Ascending aorta (tissue), 2 donors: ENCODE data around the gene BDNF. TPM values are rescaled to one million over a fixed set of nuclear protein-coding genes. Genes with fewer than 3 reads are reported as not detected.

ENCODE experiments used
- DNase-seq, 2 donors: peaks; one replicate each; pipeline ENCODE4 v3.0.0-alpha.2; 2019; ENCODE audit warnings: low spot score in 2 of 2
- H3K27ac ChIP-seq, 2 donors: fragments of 200-600 bp; sonication (generic); one replicate each; pipeline ENCODE4 v1.5.1; 2016 to 2017; ENCODE audit warnings: mild to moderate bottlenecking in 1 of 2
- H3K27me3 ChIP-seq: fragments of 200-600 bp; sonication (generic); one replicate; pipeline ENCODE4 v1.5.1; 2017
- H3K36me3 ChIP-seq, 2 donors: fragments of 200-600 bp; sonication (generic); one replicate each; pipeline ENCODE4 v1.5.1; 2016
- H3K4me1 ChIP-seq, 2 donors: fragments of 200-600 bp; sonication (generic); one replicate each; pipeline ENCODE4 v1.5.1; 2016 to 2017; ENCODE audit warnings: mild to moderate bottlenecking in 1 of 2
- H3K4me3 ChIP-seq, 2 donors: fragments of 200-600 bp; sonication (generic); one replicate each; pipeline ENCODE4 v1.5.1; 2016 to 2017; ENCODE audit warnings: mild to moderate bottlenecking in 1 of 2
- H3K9me3 ChIP-seq, 2 donors: fragments of 200-600 bp; sonication (generic); one replicate each; pipeline ENCODE4 v1.5.1; 2016
- CTCF ChIP-seq, 3 experiments: fragments of 200-600 bp in 2 of 3; fragments of 450-650 bp in 1 of 3; sonication (generic) in 2 of 3; IDR thresholded peaks; one replicate each; pipeline ENCODE4 v1.5.1; 2016 to 2019; ENCODE audit warnings: antibody characterized with exemption in 3 of 3, mild to moderate bottlenecking in 1 of 3, moderate library complexity in 1 of 3
- intact Hi-C: fragments of 100-400 bp; cut with DNase I; formaldehyde crosslinking; loops from one replicate; pipeline ENCODE4 v1.15.1; 2023
- total RNA-seq: library from RNA; depleted of rRNA; stranded (reverse); fragments of >200 nt; gene quantifications from one replicate; pipeline ENCODE4 v1.1.0, GENCODE V29; 2016

Gene BDNF
- total RNA-seq, 1 donor from 2014 or later, result 4.7 TPM

DNA sequence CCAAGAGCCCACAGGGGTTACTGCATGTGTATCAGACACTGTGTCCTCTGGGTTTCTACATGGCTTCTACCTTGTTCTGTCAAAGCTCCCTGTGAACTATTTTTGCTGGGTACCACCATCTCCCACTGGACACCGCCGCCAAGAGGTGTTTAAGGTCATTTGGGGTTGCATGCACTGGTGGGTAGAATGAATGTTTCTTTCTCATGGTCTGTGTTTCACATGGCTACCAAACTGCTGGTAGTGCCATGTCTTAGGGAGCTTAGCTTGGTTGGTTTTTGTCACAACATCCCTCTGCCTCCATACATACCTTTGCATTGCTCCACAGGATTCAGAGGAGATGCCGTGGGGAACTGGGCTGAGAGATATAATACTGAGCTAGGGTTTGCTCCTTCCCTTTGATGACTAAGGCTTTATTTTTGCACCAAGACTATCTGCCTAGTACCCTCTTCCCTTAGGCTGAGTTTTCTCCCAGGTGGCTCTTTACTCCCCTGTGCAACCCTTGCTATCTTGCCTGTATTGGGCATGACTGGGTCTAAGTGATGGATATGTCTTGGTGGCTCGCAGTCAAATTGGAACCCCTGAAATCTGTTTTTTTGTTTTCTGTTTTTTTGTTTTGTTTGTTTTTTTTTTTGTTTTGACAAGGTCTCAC lies 73.2 kb downstream of the BDNF start:
- no peak for TF ChIP-seq CTCF (IDR thresholded peaks at IDR 0.05)
- H3K4me3 ChIP-seq, result no peak overlapping the region
- no peak for DNase-seq
- H3K9me3 ChIP-seq, result no peaks in the 10 kb centered on the region
- H3K36me3 ChIP-seq, result no peaks in the 10 kb centered on the region
- H3K27ac ChIP-seq, result no peak overlapping the region
- no peaks in the 10 kb centered on the region for H3K27me3 ChIP-seq
- H3K4me1 ChIP-seq, result no peaks in the 10 kb centered on the region
- intact Hi-C loops, result no loop called here

- intact Hi-C loops, result no loop called here
- DNase-seq, result no peak
Measured at GRCh38 chr11:27626269-27626937, 73.9 kb downstream of the BDNF start.

GRCh38 chr11:27625347-27625912 lies 74.8 kb downstream of the BDNF start:
- Histone ChIP-seq H3K4me1 (no peaks in the 10 kb centered on the region), H3K9me3 (no peaks in the 10 kb centered on the region), H3K27me3 (no peaks in the 10 kb centered on the region), H3K27ac (no peak overlapping the region), H3K4me3 (no peak overlapping the region), H3K36me3 (no peaks in the 10 kb centered on the region)
- TF ChIP-seq CTCF (IDR thresholded peaks at IDR 0.05), result no peak
- intact Hi-C loops, result no loop called here
- DNase-seq, result no peak

More at GRCh38 chr11:27626269-27626937, 73.9 kb downstream of the BDNF start:
- no peaks in the 10 kb centered on the region for H3K27me3 ChIP-seq
- H3K9me3 ChIP-seq, result no peaks in the 10 kb centered on the region
- TF ChIP-seq CTCF (IDR thresholded peaks at IDR 0.05), result no peak
- H3K27ac ChIP-seq, result no peak overlapping the region
- H3K4me3 ChIP-seq, result no peak overlapping the region
- no peaks in the 10 kb centered on the region for H3K4me1 ChIP-seq
- no peaks in the 10 kb centered on the region for H3K36me3 ChIP-seq

DNA sequence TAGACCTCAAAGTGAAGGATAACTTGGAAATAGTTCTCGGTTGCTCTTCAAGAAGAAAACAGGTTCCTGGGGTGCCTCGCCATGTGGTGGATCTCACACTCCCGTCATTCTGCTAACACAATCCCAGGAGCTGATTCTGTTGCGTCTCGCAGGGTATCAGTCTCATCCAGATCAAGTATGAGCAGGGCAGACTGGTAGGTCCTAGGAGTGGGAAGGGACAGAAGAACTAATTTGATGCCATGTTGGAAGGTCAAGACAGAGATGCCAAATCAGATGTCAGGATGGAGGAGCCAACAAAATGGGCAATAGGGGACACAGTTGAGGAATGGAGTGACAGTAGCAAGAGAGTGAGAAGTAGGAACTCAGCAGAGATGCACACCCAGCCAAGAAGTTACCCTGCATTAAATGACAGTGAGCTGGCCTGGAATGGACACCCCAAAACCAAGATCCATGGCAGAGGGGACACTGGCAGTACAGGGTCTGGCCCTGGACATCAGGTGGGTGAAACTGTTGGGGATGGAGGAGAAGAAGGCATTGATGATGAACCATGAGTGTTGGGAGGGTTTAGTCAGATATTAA lies 76.2 kb downstream of the BDNF start:
- Histone ChIP-seq H3K4me3 (no peak overlapping the region), H3K36me3 (no peaks in the 10 kb centered on the region), H3K4me1 (no peaks in the 10 kb centered on the region), H3K27ac (no peak overlapping the region), H3K27me3 (no peaks in the 10 kb centered on the region), H3K9me3 (no peaks in the 10 kb centered on the region)
- intact Hi-C loops, result no loop called here
- no peak for TF ChIP-seq CTCF (IDR thresholded peaks at IDR 0.05)
- DNase-seq, result no peak

DNA sequence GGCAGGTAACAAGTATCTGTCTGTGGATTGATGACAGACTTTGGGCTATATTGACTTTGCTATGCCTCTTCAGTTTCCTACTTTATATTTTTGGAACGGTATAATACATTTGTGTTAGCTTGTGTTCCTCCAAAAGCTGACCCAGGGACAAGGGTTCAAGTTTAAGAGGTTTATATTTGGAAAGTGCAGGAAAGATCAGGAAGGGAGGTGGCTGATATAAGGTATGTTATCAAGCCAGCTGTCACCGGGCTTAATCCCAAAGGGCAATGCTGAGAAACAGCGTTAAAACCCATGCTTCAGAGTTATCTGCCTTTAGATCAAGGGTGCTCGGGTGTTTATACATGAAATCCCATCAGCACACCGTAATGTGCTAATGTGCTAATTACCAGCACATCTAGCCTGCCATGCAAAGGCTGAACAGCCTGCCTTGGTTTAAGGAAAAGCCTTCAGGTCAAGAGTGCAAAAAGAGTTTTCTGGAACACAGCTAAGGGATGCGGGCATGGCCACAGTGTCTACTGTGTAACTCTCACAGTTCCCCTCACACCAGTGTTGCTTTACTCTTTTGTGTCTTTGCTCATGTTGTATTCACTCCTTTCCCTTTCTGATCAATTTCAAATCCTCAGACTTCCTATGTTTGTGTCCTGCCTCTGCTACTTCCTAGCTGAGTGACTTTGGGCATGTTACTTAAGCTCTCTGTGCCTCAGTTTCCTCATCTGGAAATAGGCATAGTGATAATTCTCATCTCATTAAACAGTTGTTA lies 77.5 kb downstream of the BDNF start:
- no peaks in the 10 kb centered on the region for H3K36me3 ChIP-seq
- TF ChIP-seq CTCF (IDR thresholded peaks at IDR 0.05), result no peak
- no peaks in the 10 kb centered on the region for H3K4me1 ChIP-seq
- H3K27me3 ChIP-seq, result no peaks in the 10 kb centered on the region
- H3K4me3 ChIP-seq, result no peak overlapping the region
- H3K27ac ChIP-seq, result no peak overlapping the region
- intact Hi-C loops, result no loop called here
- DNase-seq, result no peak
- no peaks in the 10 kb centered on the region for H3K9me3 ChIP-seq
